A549 treated with Hydrocortisone at 1 μM for 4 hours (cell line): ENCODE measurements around the gene KRT78. TPM values are rescaled to one million over a fixed set of nuclear protein-coding genes. Genes with fewer than 3 reads are reported as not detected.

ENCODE experiments used
- total RNA-seq: library from RNA; stranded (reverse); fragments of 200-300 nt; extraction: Qiagen RNA extraction; gene quantifications from 5 replicates; pipeline ENCODE4 v1.2.3, GENCODE V29; 2022

KRT78 gene, protein sequence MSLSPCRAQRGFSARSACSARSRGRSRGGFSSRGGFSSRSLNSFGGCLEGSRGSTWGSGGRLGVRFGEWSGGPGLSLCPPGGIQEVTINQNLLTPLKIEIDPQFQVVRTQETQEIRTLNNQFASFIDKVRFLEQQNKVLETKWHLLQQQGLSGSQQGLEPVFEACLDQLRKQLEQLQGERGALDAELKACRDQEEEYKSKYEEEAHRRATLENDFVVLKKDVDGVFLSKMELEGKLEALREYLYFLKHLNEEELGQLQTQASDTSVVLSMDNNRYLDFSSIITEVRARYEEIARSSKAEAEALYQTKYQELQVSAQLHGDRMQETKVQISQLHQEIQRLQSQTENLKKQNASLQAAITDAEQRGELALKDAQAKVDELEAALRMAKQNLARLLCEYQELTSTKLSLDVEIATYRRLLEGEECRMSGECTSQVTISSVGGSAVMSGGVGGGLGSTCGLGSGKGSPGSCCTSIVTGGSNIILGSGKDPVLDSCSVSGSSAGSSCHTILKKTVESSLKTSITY
- 0.07 to 0.45 TPM (median 0.25 TPM) in 4 of 5 replicates, not detected in the other for total RNA-seq

DNA sequence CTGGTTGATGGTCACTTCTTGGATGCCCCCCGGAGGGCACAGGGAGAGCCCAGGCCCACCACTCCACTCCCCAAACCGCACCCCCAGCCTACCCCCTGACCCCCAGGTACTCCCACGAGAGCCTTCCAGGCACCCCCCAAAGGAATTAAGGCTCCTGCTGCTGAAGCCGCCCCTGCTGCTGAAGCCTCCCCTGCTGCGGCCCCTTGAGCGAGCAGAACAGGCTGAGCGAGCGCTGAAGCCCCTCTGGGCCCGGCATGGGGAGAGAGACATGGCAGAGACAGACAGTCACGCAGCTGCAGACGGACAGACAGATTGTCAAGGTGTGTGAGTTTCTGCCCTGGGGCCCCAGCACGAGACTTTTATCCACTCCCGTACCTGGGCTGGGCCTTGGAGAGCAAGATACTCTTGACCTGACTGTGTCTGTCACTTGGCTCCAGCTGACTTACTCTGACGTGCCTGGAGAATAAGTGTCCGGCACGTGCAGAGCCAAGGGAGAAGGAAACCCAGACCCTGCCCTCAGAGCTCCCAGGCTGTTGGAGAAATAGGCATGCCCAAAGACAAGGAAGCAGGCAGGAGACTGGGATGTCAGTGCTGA, at the start of gene KRT78:
Gene KRT78 (minus strand): TSS at position 334 of the 595 bp plus-strand sequence. CDS start 64 bp downstream, at position 270.

DNA sequence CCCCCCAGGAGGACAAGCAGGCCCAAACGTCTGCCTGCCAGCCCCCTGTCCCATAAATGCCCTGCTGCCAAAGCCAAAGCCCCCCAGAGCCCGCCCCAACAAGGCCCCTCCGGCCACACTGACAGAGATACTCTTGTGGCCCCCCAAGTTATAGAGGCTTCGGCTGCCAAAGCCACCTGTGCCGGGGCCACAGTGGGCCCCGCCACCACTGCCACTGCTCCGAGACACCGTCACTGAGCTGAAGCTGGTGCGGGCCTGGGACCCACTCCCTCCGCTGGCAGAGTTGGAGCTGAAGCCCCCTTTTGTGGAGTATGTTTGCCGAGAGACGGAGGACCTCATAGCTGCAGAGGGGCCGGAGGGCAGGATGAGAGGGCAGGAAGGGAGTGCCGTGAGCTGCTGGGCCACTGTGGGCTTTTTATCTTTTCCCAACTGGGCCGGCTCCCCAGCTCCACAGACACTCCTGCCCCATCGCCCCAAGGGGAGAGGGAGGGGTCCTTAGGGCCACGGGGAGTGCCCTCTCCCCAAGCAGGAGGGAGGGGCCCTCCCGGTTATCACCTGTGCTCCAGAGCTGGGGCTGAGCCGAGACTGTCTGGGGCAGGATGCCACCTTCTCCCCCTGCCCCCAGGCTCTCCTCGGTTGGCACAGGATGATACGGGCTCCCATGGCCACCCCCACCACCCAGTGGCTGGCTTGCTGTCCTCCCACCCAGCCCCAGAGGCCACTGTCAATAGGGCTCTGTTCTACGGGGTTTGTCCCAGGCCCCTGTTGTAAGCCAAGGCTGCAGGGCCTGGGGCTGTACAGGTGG, 14.7 kb downstream of the KRT78 start, which contains the start of gene KRT79:
Gene KRT79 (minus strand): TSS at position 390 of the 805 bp plus-strand sequence. CDS start 51 bp downstream, at position 339.

DNA sequence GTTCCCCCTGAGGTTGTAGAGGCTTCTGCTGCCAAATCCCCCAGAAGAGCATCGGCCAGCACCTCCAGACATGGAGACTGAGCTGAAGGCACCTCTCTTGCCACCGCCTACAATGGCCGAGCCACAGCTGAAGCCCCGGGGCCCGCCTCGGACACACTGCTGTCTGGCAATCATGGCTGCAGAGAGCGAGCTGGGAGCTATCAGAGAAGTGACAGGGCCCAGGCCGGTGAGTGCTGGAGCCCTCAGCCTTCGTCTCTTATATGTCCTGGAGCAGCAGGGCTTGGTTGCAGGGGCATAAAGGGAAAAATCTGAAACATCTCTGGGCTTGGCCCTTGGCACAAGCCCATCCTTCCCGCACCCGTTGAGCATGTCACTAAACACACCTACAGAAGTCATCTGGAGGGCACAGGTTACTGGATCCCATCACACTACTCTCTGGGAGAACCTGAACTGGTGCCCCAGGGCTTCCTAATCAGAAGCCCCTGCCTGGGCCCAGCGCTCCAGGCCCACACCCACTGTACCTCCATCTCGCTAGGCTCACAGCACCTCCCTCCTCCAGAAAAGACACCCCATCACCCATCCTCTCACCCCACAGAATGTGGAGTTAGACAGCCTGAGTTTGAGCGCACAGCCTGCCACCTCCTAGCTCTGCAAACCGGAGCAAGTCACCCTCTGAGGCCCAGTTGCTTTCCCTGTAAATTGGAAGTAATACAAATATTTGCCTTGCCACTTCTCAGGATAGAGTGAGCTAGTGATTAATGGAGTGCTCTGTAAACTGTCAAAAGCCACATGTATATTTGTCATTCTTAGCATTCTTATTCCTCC, 34.7 kb downstream of the KRT78 start, which contains the start of gene KRT4:
Gene KRT4 (minus strand): TSS at position 232 of the 825 bp plus-strand sequence. CDS start 58 bp downstream, at position 174.

DNA sequence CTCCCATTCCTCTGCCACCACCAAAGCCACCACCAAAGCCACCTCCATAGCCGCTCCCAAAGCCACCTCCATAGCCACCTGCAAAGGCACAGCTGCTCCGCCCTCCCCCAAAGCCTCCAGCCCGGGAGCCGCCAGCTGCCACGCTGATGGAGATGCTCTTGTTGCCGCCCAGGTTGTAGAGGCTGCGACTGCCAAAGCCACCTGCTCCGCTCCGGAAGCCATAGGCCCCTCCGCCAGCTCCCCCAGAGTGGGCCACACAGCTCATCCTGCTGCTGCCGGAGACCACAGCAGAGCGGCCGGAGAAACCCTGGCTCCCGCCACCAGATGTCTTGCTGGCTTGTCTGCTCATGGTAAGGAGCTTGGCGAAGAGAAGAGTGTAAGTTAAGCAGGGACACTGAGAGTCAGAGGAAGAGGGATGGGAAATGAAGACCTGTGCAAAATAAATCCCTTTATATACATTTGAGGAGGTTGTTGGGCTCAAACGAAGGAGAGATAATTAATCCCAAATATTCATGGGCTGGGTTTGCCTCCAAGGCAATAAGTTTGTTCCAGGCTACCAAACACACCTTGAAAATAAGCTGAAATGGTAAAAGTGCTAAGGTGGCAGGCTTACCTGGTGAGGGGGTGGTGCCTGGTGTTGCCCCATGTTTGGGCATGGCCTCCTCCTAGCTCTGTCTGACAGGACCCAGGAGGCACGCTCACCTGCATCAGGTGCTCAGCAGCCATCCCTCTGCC, 52.9 kb downstream of the KRT78 start, which contains the start of gene KRT3:
Gene KRT3 (minus strand): TSS at position 424 of the 735 bp plus-strand sequence. CDS start 75 bp downstream, at position 349.

Other genes starting within 250 kb of the KRT78 start
- 0.07 TPM in 1 of 5 replicates, not detected in the others for gene KRT72, start 247.5 kb downstream of the KRT78 start, total RNA-seq
- gene KRT73, start 230.4 kb downstream of the KRT78 start, total RNA-seq: 0.06 TPM in 1 of 5 replicates, not detected in the others
- gene KRT2, start 196.8 kb downstream of the KRT78 start, total RNA-seq: not detected in 5 replicates
- gene KRT1, start 168.6 kb downstream of the KRT78 start, total RNA-seq: not detected in 5 replicates
- not detected in 5 replicates for gene KRT77, start 145.5 kb downstream of the KRT78 start, total RNA-seq
- not detected in 5 replicates for gene KRT76, start 71.6 kb downstream of the KRT78 start, total RNA-seq
- gene KRT3, start 52.9 kb downstream of the KRT78 start, total RNA-seq: 0.03 to 0.13 TPM in 2 of 5 replicates, not detected in the others
- 2.6 to 3.6 TPM (median 3.0 TPM) in 5 replicates for gene KRT4, start 34.9 kb downstream of the KRT78 start, total RNA-seq
- 0.08 TPM in 1 of 5 replicates, not detected in the others for gene KRT79, start 14.7 kb downstream of the KRT78 start, total RNA-seq
- 4,606 to 5,335 TPM (median 5,083 TPM) in 5 replicates for gene KRT8, start 56.1 kb upstream of the KRT78 start, total RNA-seq
- 3,169 to 3,568 TPM (median 3,500 TPM) in 5 replicates for gene KRT18, start 100.1 kb upstream of the KRT78 start, total RNA-seq
- 222 to 466 TPM (median 261 TPM) in 5 replicates for gene EIF4B, start 157.5 kb upstream of the KRT78 start, total RNA-seq
- gene TNS2, start 201.1 kb upstream of the KRT78 start, total RNA-seq: 45.0 to 60.3 TPM (median 57.6 TPM) in 5 replicates
- gene SPRYD3, start 230.4 kb upstream of the KRT78 start, total RNA-seq: 35.8 to 38.8 TPM (median 36.8 TPM) in 5 replicates
- gene IGFBP6, start 248.7 kb upstream of the KRT78 start, total RNA-seq: 148 to 249 TPM (median 240 TPM) in 5 replicates